ENCODE results near the gene MYH6. TPM values are rescaled to one million over a fixed set of nuclear protein-coding genes. Genes with fewer than 3 reads are reported as not detected.

MYH6 gene
- total and polyA plus RNA-seq, 2 donors (not counting 3 experiments of a cell fraction or from before 2014, with no cell fraction given): not detected

DNA sequence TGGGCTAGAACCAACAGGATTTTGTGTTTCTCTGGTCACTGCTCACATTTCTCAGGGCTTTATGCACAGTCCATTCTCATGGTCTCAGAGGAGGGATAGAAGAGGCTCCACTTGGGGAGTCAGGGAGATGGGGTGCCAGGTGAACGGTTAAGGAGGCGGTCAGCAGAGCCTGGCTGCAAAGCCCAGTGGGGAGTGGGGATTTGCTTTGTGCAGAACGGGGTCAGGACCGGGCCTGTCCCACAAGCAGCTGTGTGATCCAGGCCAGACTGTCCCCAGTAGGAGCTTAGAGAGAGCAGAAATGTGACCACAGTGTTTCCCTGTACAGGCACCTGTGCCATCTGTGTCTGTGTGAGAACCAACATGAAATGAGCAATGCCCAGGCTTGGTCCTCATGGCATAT lies 27.1 kb downstream of the MYH6 start:
- POLR2A ChIA-PET: no interaction called here
- CTCF ChIA-PET: interaction anchor here (0.7 to 4.7 kb wide), 19 partner anchors 12 to 312 kb away, joined by 3 to 55 read pairs (median 7); partner anchors contain the start of genes PABPN1 and SLC22A17
- H3K36me3 ChIP-seq (ENCODE audit: control insufficient read depth in 2 of 2, extremely low read depth in 1 of 2, insufficient read depth in 2 of 2, low read length in 2 of 2): no peaks in the 10 kb centered on the region
- no peaks in the 10 kb centered on the region for H3K27me3 ChIP-seq (ENCODE audit: control insufficient read depth in 2 of 2, insufficient read depth in 2 of 2, low read length in 2 of 2)
- H3K4me1 ChIP-seq (ENCODE audit: control insufficient read depth, extremely low read depth, insufficient read depth, low read length): no peaks in the 10 kb centered on the region
- no peaks in the 10 kb centered on the region for H4K20me1 ChIP-seq (replicated peaks; ENCODE audit: control insufficient read depth, extremely low read depth, insufficient read depth, low read length)
- no TSS peak for BruUV-seq (replicated peaks)
- dilution Hi-C loops (cut with MboI; ENCODE audit: extremely low pct_ligation_motif_present, low sequenced_read_pairs): no loop called here
- H2AFZ ChIP-seq (ENCODE audit: low read depth, low read length): no peak overlapping the region
- no peak overlapping the region for H3K9ac ChIP-seq (replicated peaks; ENCODE audit: extremely low read depth, insufficient read depth, low read length)
- no peak overlapping the region for H3K4me2 ChIP-seq (ENCODE audit: insufficient read depth, low read length)
- DNase-seq (ENCODE audit: low read depth, low spot score) (no peak), FAIRE-seq (no peak)
- no peaks in the 10 kb centered on the region for H3K9me1 ChIP-seq (replicated peaks; ENCODE audit: control insufficient read depth, extremely low read depth, insufficient read depth, low read length)
- TF ChIP-seq, protein P1, sequence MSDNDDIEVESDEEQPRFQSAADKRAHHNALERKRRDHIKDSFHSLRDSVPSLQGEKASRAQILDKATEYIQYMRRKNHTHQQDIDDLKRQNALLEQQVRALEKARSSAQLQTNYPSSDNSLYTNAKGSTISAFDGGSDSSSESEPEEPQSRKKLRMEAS (IDR thresholded peaks at IDR 0.05; ENCODE audit: insufficient read depth, insufficient read length): no peak
- no peak for TF ChIP-seq POLR2AphosphoS5 (IDR thresholded peaks at IDR 0.05; ENCODE audit: insufficient read depth, low read depth, low read length)
- no peak for TF ChIP-seq FOS (IDR thresholded peaks at IDR 0.05; ENCODE audit: borderline replicate concordance, insufficient read depth, low read length)
- TF ChIP-seq GATA2 (IDR thresholded peaks at IDR 0.05; ENCODE audit: insufficient read depth, insufficient read length, low read depth, low read length): no peak
- TF ChIP-seq EZH2 (IDR thresholded peaks at IDR 0.05; ENCODE audit: borderline replicate concordance, low read depth, low read length, severe bottlenecking): no peak
- H3K79me2 ChIP-seq (ENCODE audit: control insufficient read depth, insufficient read depth, low read length): no peaks in the 10 kb centered on the region
- H3K27ac ChIP-seq (ENCODE audit: insufficient read depth, low read depth, low read length): no peak overlapping the region
- intact Hi-C loops (cut with micrococcal nuclease): loop anchor here (1.0 kb wide), 3 partner anchors 53 to 261 kb away; no protein-coding TSS in a partner anchor
- no peaks in the 10 kb centered on the region for H3K9me3 ChIP-seq (replicated peaks; ENCODE audit: control insufficient read depth, insufficient read depth, low read length)
- H3K4me3 ChIP-seq (replicated peaks in 1 of 3; ENCODE audit: insufficient read depth in 1 of 3, low read depth in 1 of 3, low read length in 3 of 3): no peak overlapping the region

GRCh38 chr14:23380197-23380914 lies 27.7 kb downstream of the MYH6 start:
- dilution Hi-C loops (cut with MboI; ENCODE audit: extremely low pct_ligation_motif_present, low sequenced_read_pairs): no loop called here

More at GRCh38 chr14:23380197-23380914, 27.7 kb downstream of the MYH6 start:
- Histone ChIP-seq H3K27me3 (ENCODE audit: control insufficient read depth in 2 of 2, insufficient read depth in 2 of 2, low read length in 2 of 2) (no peaks in the 10 kb centered on the region), H2AFZ (ENCODE audit: low read depth, low read length) (no peak overlapping the region), H3K79me2 (ENCODE audit: control insufficient read depth, insufficient read depth, low read length) (no peaks in the 10 kb centered on the region), H3K4me3 (replicated peaks in 1 of 3; ENCODE audit: insufficient read depth in 1 of 3, low read depth in 1 of 3, low read length in 3 of 3) (no peak overlapping the region), H3K4me2 (ENCODE audit: insufficient read depth, low read length) (no peak overlapping the region), H3K9me1 (replicated peaks; ENCODE audit: control insufficient read depth, extremely low read depth, insufficient read depth, low read length) (no peaks in the 10 kb centered on the region), H3K4me1 (ENCODE audit: control insufficient read depth, extremely low read depth, insufficient read depth, low read length) (no peaks in the 10 kb centered on the region), H3K9me3 (replicated peaks; ENCODE audit: control insufficient read depth, insufficient read depth, low read length) (no peaks in the 10 kb centered on the region), H3K27ac (ENCODE audit: insufficient read depth, low read depth, low read length) (no peak overlapping the region), H3K9ac (replicated peaks; ENCODE audit: extremely low read depth, insufficient read depth, low read length) (no peak overlapping the region), H3K36me3 (ENCODE audit: control insufficient read depth in 2 of 2, extremely low read depth in 1 of 2, insufficient read depth in 2 of 2, low read length in 2 of 2) (no peaks in the 10 kb centered on the region), H4K20me1 (replicated peaks; ENCODE audit: control insufficient read depth, extremely low read depth, insufficient read depth, low read length) (no peaks in the 10 kb centered on the region)
- FAIRE-seq (no peak), DNase-seq (ENCODE audit: low read depth, low spot score) (no peak)
- POLR2A ChIA-PET: no interaction called here
- intact Hi-C loops (cut with micrococcal nuclease): loop anchor here (1.0 kb wide), 3 partner anchors 52 to 260 kb away; no protein-coding TSS in a partner anchor
- TF ChIP-seq EZH2 (IDR thresholded peaks at IDR 0.05; ENCODE audit: borderline replicate concordance, low read depth, low read length, severe bottlenecking) (no peak), POLR2AphosphoS5 (IDR thresholded peaks at IDR 0.05; ENCODE audit: insufficient read depth, low read depth, low read length) (no peak)
- BruUV-seq (replicated peaks): no TSS peak
- CTCF ChIA-PET: interaction anchor here (0.7 to 4.7 kb wide), 33 partner anchors 9 to 311 kb away, joined by 3 to 55 read pairs (median 4); partner anchors contain the start of genes PABPN1 and SLC22A17

All from endothelial cell of umbilical vein (primary cell).